Heart left ventricle (tissue), 16 donors: ENCODE measurements around the gene SPDYE16. TPM values are rescaled to one million over a fixed set of nuclear protein-coding genes. Genes with fewer than 3 reads are reported as not detected.
A peak's percentile ranks its signal among the peaks of the same experiment; 100 is the strongest.
"Not testable (repeated sequence)": the region's sequence is repeated elsewhere in the genome, so short reads cannot be mapped to it uniquely, and the experiment has no call there.

Experiments
- ATAC-seq, 4 donors: fragments of 200-7000 bp; cut with Tn5 transposase; one replicate each; pipeline ENCODE4 v1.9.1; 2020 to 2022; ENCODE audit warnings: moderate library complexity in 4 of 4, mild to moderate bottlenecking in 3 of 4, moderate number of reproducible peaks in 1 of 4
- DNase-seq, 5 donors: peaks; one replicate each; pipeline ENCODE4 v3.0.0-alpha.2; 2020
- H3K27ac ChIP-seq, 12 donors: fragments of 200-600 bp; sonication (generic) in 4 of 12; one replicate each; pipeline versions ENCODE4 v1.5.0 to v1.8.0; 2016 to 2022; ENCODE audit warnings: mild to moderate bottlenecking in 2 of 12
- H3K27me3 ChIP-seq, 9 donors: fragments of 200-600 bp; sonication (generic) in 2 of 9; one replicate each; pipeline versions ENCODE4 v1.5.1 to v1.8.0; 2016 to 2022; ENCODE audit warnings: mild to moderate bottlenecking in 3 of 9
- H3K36me3 ChIP-seq, 9 donors: fragments of 200-600 bp; sonication (generic) in 2 of 9; one replicate each; pipeline versions ENCODE4 v1.5.0 to v1.8.0; 2018 to 2022; ENCODE audit warnings: mild to moderate bottlenecking in 2 of 9
- H3K4me1 ChIP-seq, 12 donors: fragments of 200-600 bp; sonication (generic) in 4 of 12; one replicate each; pipeline versions ENCODE4 v1.5.0 to v1.8.0; 2016 to 2022; ENCODE audit warnings: mild to moderate bottlenecking in 3 of 12
- H3K4me3 ChIP-seq, 12 donors: fragments of 200-600 bp; sonication (generic) in 4 of 12; one replicate each; pipeline versions ENCODE4 v1.5.0 to v1.8.0; 2017 to 2022; ENCODE audit warnings: mild to moderate bottlenecking in 9 of 12, moderate library complexity in 4 of 12
- H3K9me3 ChIP-seq, 12 donors: fragments of 200-600 bp; sonication (generic) in 4 of 12; one replicate each; pipeline versions ENCODE4 v1.5.0 to v1.8.0; 2016 to 2022; ENCODE audit warnings: mild to moderate bottlenecking in 1 of 12
- WGBS, 4 donors: extraction: QIAGEN DNeasy Blood & Tissue Kit in 2 of 4; methylation state at CpG; one replicate each; pipeline versions ENCODE4 v1.1.5 to v1.1.7; 2013 to 2018; 5-methylcytosine and 5-hydroxymethylcytosine counted together
- intact Hi-C, 10 donors: fragments of 100-400 bp; cut with DNase I; formaldehyde crosslinking; loops; one replicate each; pipeline versions ENCODE4 v1.11.1 to v1.14.2; 2022
- polyA plus RNA-seq, 2 donors: library from polyadenylated mRNA; stranded (reverse); fragments of 200-250 nt; gene quantifications; one replicate each; pipeline ENCODE4 v1.2.3, GENCODE V29; 2013
- total RNA-seq, 9 donors: library from RNA; depleted of rRNA in 2 of 9; stranded (reverse); fragments of >200 nt in 2 of 9; fragmentation: NEBNext Ultra II Directional in 3 of 9; extraction: Animal tissue kit (Norgen Biotek cat#: 25700) in 3 of 9; gene quantifications; one replicate each; pipeline versions ENCODE4 v1.1.0 to v1.2.4, GENCODE V29; 2016 to 2023
- donor health status: ischemic (EF 13 %, LVEDD 7.1; RV severe dilation, severe dysfunction).
- donor health status: healthy with polysubstance abuse.
- donor health status: DM: no; HTN: yes; CAD: no.
- donor health status: DM: no; HTN: no; CAD: no.
- donor health status: ischemic (EF 25% LVEDD 6.9; RV normal size, moderate dysfunction).
- donor health status: ischemic (EF 25% LVEDD 5.7; RV mildly dilated, moderate dysfunction).
- donor health status: healthy.
- donor health status: DM: yes; HTN: yes; CAD: no.
- donor health status: ischemic (EF 35%, LVEDD 5.7; RV mildly dilated, moderate dysfunction).
- donor health status: nonischemic (EF 11% LVEDD 7.7; RV severe dilation, severe dysfunction).
- donor health status: DM: yes; HTN: yes; CAD: no.
- donor health status: PGD.
- donor health status: ischemic (EF 29% LVEDD 5.4; RV normal size, mild dysfunction).
- donor health status: nonischemic (EF 23%, LVEDD 6.1; RV moderate dilation, normal function).

The SPDYE16 gene
- total and polyA plus RNA-seq, 11 donors = 0.08 to 0.32 (median 0.20) TPM; not detected in 5

GRCh38 chr7:76495717-76496116, 47.4 kb downstream of the SPDYE16 start:
- ATAC-seq, H3K27me3 ChIP-seq, intact Hi-C loops, H3K4me3 ChIP-seq, H3K4me1 ChIP-seq, DNase-seq, H3K27ac ChIP-seq, H3K9me3 ChIP-seq, H3K36me3 ChIP-seq: not testable (repeated sequence)
- WGBS, 4 donors = 88 to 100% (median 93%) methylated on average over 1 to 16 of the region's 16 CpGs

GRCh38 chr7:76492139-76492538, 51.0 kb downstream of the SPDYE16 start:
- intact Hi-C loops, H3K27me3 ChIP-seq, H3K4me1 ChIP-seq, H3K36me3 ChIP-seq, ATAC-seq, H3K9me3 ChIP-seq, H3K4me3 ChIP-seq, DNase-seq, H3K27ac ChIP-seq: not testable (repeated sequence)
- 96 to 98% methylated on average over 5 of the region's 10 CpGs; no CpG with 5 or more reads in 2 of the 4 donors for WGBS, 4 donors

GRCh38 chr7:76487969-76488368, 55.1 kb downstream of the SPDYE16 start:
- H3K36me3 ChIP-seq, H3K4me1 ChIP-seq, intact Hi-C loops, H3K27me3 ChIP-seq, H3K9me3 ChIP-seq, H3K27ac ChIP-seq, DNase-seq, H3K4me3 ChIP-seq: not testable (repeated sequence)
- ATAC-seq = peak in 2 of 4 donors; percentile 18 to 38
- 72 to 93% (median 77%) methylated on average over 3 to 8 of the region's 13 CpGs; no CpG with 5 or more reads in 1 of the 4 donors for WGBS, 4 donors

GRCh38 chr7:76486618-76487017, 56.5 kb downstream of the SPDYE16 start:
- 53 to 66% (median 65%) methylated on average over 2 of the region's 5 CpGs; no CpG with 5 or more reads in 1 of the 4 donors for WGBS, 4 donors
- ATAC-seq = peak; percentile 24 to 63 (median 46)

GRCh38 chr7:76485822-76486610, 57.1 kb downstream of the SPDYE16 start:
- H3K27me3 ChIP-seq, H3K27ac ChIP-seq, H3K4me1 ChIP-seq, H3K4me3 ChIP-seq, DNase-seq, intact Hi-C loops, H3K9me3 ChIP-seq: not testable (repeated sequence)
- 45 to 52% methylated on average over 6 of the region's 20 CpGs; no CpG with 5 or more reads in 2 of the 4 donors for WGBS, 4 donors
- peak; percentile 18 to 65 (median 50) for ATAC-seq
- peaks cover 0 to 24% (median 6%) of the 10 kb centered on the region in 9 donors for H3K36me3 ChIP-seq

More at GRCh38 chr7:76486618-76487017, 56.5 kb downstream of the SPDYE16 start:
- H3K27ac ChIP-seq, H3K4me3 ChIP-seq, intact Hi-C loops, H3K9me3 ChIP-seq, DNase-seq, H3K4me1 ChIP-seq, H3K27me3 ChIP-seq: not testable (repeated sequence)
- peaks cover 0 to 21% (median 6%) of the 10 kb centered on the region in 9 donors for H3K36me3 ChIP-seq

- H3K36me3 ChIP-seq = peaks cover 0 to 30% (median 6%) of the 10 kb centered on the region in 9 donors
- H3K4me3 ChIP-seq, H3K27me3 ChIP-seq, DNase-seq, H3K27ac ChIP-seq, intact Hi-C loops, H3K4me1 ChIP-seq, ATAC-seq, H3K9me3 ChIP-seq: not testable (repeated sequence)
- WGBS, 4 donors = 91 to 92% methylated on average over 7 to 8 of the region's 12 CpGs; no CpG with 5 or more reads in 2 of the 4 donors
Measured at GRCh38 chr7:76484456-76484855, 58.6 kb downstream of the SPDYE16 start.

- ATAC-seq, H3K4me1 ChIP-seq, H3K27ac ChIP-seq, H3K27me3 ChIP-seq, H3K4me3 ChIP-seq, intact Hi-C loops, H3K9me3 ChIP-seq, DNase-seq: not testable (repeated sequence)
- 94 to 96% (median 95%) methylated on average over 12 to 17 of the region's 17 CpGs for whole genome bisulfite sequencing, 4 donors
- H3K36me3 ChIP-seq = peaks cover 0 to 30% (median 6%) of the 10 kb centered on the region in 9 donors
Measured at GRCh38 chr7:76483081-76483480, 60.0 kb downstream of the SPDYE16 start.

- intact Hi-C loops, DNase-seq: not testable (repeated sequence)
- 95 to 97% (median 96%) methylated on average over 23 to 24 of the region's 24 CpGs for WGBS, 4 donors
Measured at GRCh38 chr7:76482660-76483059, 60.4 kb downstream of the SPDYE16 start.

More at GRCh38 chr7:76482660-76483059, 60.4 kb downstream of the SPDYE16 start:
- H3K27ac ChIP-seq, H3K4me1 ChIP-seq, H3K9me3 ChIP-seq, H3K4me3 ChIP-seq, H3K27me3 ChIP-seq, ATAC-seq: not testable (repeated sequence)
- H3K36me3 ChIP-seq = peaks cover 0 to 30% (median 6%) of the 10 kb centered on the region in 9 donors

Other genes starting within 250 kb of the SPDYE16 start
- 1,000 to 10,000 TPM in 8 of 9 donors, 100 to 1,000 TPM in 1; 822 to 5,278 (median 1,968) TPM for gene HSPB1, start 240.6 kb downstream of the SPDYE16 start, total RNA-seq
- 1,000 to 10,000 TPM; 2,695 to 3,131 TPM for gene HSPB1, start 240.6 kb downstream of the SPDYE16 start, polyA plus RNA-seq
- 100 to 1,000 TPM; 141 to 282 (median 196) TPM for gene YWHAG, start 184.3 kb downstream of the SPDYE16 start, total RNA-seq
- 100 to 1,000 TPM in 1 of 2 donors, 10 to 100 TPM in 1; 85.5 to 186 TPM for gene YWHAG, start 184.3 kb downstream of the SPDYE16 start, polyA plus RNA-seq
- 1 to 10 TPM in 1 of 9 donors, under 1 TPM in 8; 0.23 to 1.2 (median 0.67) TPM for gene SSC4D, start 133.6 kb downstream of the SPDYE16 start, total RNA-seq
- gene SSC4D, start 133.6 kb downstream of the SPDYE16 start, polyA plus RNA-seq = 1 to 10 TPM; 1.1 to 1.6 TPM
- gene ZP3, start 118.3 kb downstream of the SPDYE16 start, total RNA-seq = 1 to 10 TPM in 1 of 9 donors, under 1 TPM in 5, not detected in 3; 0.24 to 8.1 (median 0.64) TPM
- 1 to 10 TPM in 1 of 2 donors, under 1 TPM in 1; 0.53 to 1.3 TPM for gene ZP3, start 118.3 kb downstream of the SPDYE16 start, polyA plus RNA-seq
- 10 to 100 TPM in 4 of 9 donors, 1 to 10 TPM in 5; 6.2 to 23.0 (median 8.8) TPM for gene DTX2, start 81.6 kb downstream of the SPDYE16 start, total RNA-seq
- gene DTX2, start 81.6 kb downstream of the SPDYE16 start, polyA plus RNA-seq = 10 to 100 TPM; 13.8 to 14.6 TPM
- gene UPK3B, start 32.7 kb downstream of the SPDYE16 start, total RNA-seq = 100 to 1,000 TPM in 1 of 9 donors, under 1 TPM in 2, not detected in 6; 0.32 to 238 (median 0.63) TPM
- under 1 TPM; 0.19 to 0.24 TPM for gene UPK3B, start 32.7 kb downstream of the SPDYE16 start, polyA plus RNA-seq
- gene POMZP3, start 84.0 kb upstream of the SPDYE16 start, total RNA-seq = 10 to 100 TPM in 2 of 9 donors, 1 to 10 TPM in 7; 2.0 to 14.9 (median 5.0) TPM
- gene POMZP3, start 84.0 kb upstream of the SPDYE16 start, polyA plus RNA-seq = 10 to 100 TPM; 11.4 to 12.2 TPM